HFFc6 (cell line): ENCODE data around the gene SPRY2. TPM values are rescaled to one million over a fixed set of nuclear protein-coding genes. Genes with fewer than 3 reads are reported as not detected.

Experiments
- DNase-seq: peaks from one replicate; pipeline ENCODE4 v3.0.0-alpha.2; 2018
- H3K27ac Mint-ChIP-seq: 2 replicates; pipeline ENCODE4 v1.8.0; 2020; ENCODE audit warnings: mild to moderate bottlenecking, mixed read lengths
- H3K27me3 Mint-ChIP-seq: 2 replicates; pipeline ENCODE4 v1.8.0; 2021; ENCODE audit warnings: mild to moderate bottlenecking, moderate library complexity, mixed read lengths; ENCODE audit not compliant: insufficient read depth
- H3K36me3 Mint-ChIP-seq: 2 replicates; pipeline ENCODE4 v1.8.0; 2021; ENCODE audit warnings: low read depth, mixed read lengths
- H3K4me1 Mint-ChIP-seq: 2 replicates; pipeline ENCODE4 v1.8.0; 2020; ENCODE audit warnings: low read depth, mixed read lengths
- H3K4me3 Mint-ChIP-seq: 2 replicates; pipeline ENCODE4 v1.8.0; 2020; ENCODE audit warnings: mild to moderate bottlenecking, moderate library complexity, mixed read lengths
- H3K9me3 Mint-ChIP-seq: 2 replicates; pipeline ENCODE4 v1.8.0; 2020; ENCODE audit warnings: mild to moderate bottlenecking, mixed read lengths
- CTCF ChIP-seq: fragments of 200-600 bp; sonication (generic); IDR thresholded peaks from 2 replicates; pipeline ENCODE4 v1.5.0; 2021; ENCODE audit warnings: antibody characterized with exemption, mild to moderate bottlenecking
- total RNA-seq, 6 experiments: library from RNA; stranded (reverse); fragmentation: NEBNext Ultra II Directional; extraction: Animal tissue kit (Norgen Biotek cat#: 25700); gene quantifications; 2 replicates in 1 of 6; 3 replicates in 5 of 6; pipeline ENCODE4 v1.2.3, GENCODE V29; 2021

SPRY2 gene
- total RNA-seq, 6 experiments from 2014 or later, result 33.9 to 42.5 (median 41.5) TPM

GRCh38 chr13:80386002-80386401, 45.1 kb upstream of the SPRY2 start:
- Mint-ChIP-seq H3K9me3 (no peaks in the 10 kb centered on the region), H3K4me3 (no peak overlapping the region), H3K27ac (no peak overlapping the region), H3K27me3 (peaks cover 4% of the 10 kb centered on the region), H3K4me1 (no peaks in the 10 kb centered on the region), H3K36me3 (no peaks in the 10 kb centered on the region)
- TF ChIP-seq CTCF, result no peak
- DNase-seq, result no peak

DNA sequence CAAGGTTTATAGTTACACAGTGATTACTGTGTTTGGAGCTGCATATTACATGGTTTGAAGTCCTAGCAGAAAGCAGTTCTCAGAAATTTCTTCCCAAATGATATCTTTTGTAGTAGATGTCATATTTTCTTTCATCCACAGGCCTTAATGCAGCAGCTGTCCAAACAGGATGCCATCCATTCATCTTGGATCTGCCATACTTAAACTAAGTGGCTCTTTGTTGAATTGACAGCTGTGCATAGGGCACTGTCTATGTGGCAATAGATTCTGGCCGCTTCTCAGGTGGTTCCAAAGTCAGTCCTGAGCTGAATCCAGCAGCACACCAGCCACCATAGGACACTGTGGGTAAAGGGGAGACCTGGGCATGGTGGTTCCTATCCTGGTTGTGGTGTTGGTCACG, 41.6 kb upstream of the SPRY2 start:
- H3K4me3 Mint-ChIP-seq, result no peak overlapping the region
- peaks cover 12% of the 10 kb centered on the region for H3K4me1 Mint-ChIP-seq
- H3K36me3 Mint-ChIP-seq, result no peaks in the 10 kb centered on the region
- no peak overlapping the region for H3K27ac Mint-ChIP-seq
- no peak for DNase-seq
- no peak for TF ChIP-seq CTCF
- peaks cover 4% of the 10 kb centered on the region; the same call in 1 of the 2 replicates for H3K27me3 Mint-ChIP-seq
- H3K9me3 Mint-ChIP-seq, result no peaks in the 10 kb centered on the region

DNA sequence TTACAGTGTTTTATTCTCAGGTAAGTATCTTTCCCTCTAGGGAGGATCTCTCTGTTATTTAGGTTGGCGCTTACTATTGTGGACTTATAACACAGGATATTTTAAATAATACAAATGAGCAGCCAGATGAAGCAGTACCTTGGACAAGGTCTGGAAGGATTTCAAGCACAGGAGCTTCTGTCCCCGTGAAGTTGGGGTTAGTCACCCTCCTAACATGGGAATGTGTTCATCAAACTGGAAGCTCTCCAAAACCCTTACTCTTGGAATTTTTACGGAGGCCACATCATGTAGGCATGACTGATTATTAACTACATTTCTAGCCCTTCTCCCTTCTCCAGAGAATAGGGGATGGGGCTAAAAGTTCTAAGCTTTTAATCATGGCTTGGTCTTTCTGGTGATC, 38.3 kb upstream of the SPRY2 start:
- no peak for TF ChIP-seq CTCF
- H3K4me1 Mint-ChIP-seq, result peaks cover 12% of the 10 kb centered on the region

GRCh38 chr13:80376554-80376953, 35.6 kb upstream of the SPRY2 start:
- Mint-ChIP-seq H3K4me3 (no peak overlapping the region), H3K27me3 (no peaks in the 10 kb centered on the region), H3K4me1 (peaks cover 12% of the 10 kb centered on the region), H3K9me3 (no peaks in the 10 kb centered on the region), H3K27ac (no peak overlapping the region), H3K36me3 (no peaks in the 10 kb centered on the region)
- no peak for DNase-seq
- TF ChIP-seq CTCF, result no peak

More for the DNA sequence above, 38.3 kb upstream of the SPRY2 start:
- peak; percentile 80 for DNase-seq
- Mint-ChIP-seq H3K9me3 (no peaks in the 10 kb centered on the region), H3K4me3 (no peak overlapping the region), H3K27ac (no peak overlapping the region), H3K36me3 (no peaks in the 10 kb centered on the region), H3K27me3 (peaks cover 4% of the 10 kb centered on the region; the same call in 1 of the 2 replicates)

- H3K9me3 Mint-ChIP-seq, result no peaks in the 10 kb centered on the region
- H3K36me3 Mint-ChIP-seq, result no peaks in the 10 kb centered on the region
- no peak overlapping the region for H3K27ac Mint-ChIP-seq
- DNase-seq, result no peak
- peaks cover 2% of the 10 kb centered on the region; the same call in 1 of the 2 replicates for H3K27me3 Mint-ChIP-seq
- TF ChIP-seq CTCF, result no peak
- H3K4me3 Mint-ChIP-seq, result no peak overlapping the region
- H3K4me1 Mint-ChIP-seq, result peaks cover 11% of the 10 kb centered on the region
Measured at GRCh38 chr13:80374901-80375300, 34.0 kb upstream of the SPRY2 start.

- Mint-ChIP-seq H3K27ac (no peak overlapping the region), H3K27me3 (peaks cover 2% of the 10 kb centered on the region; the same call in 1 of the 2 replicates), H3K4me1 (peaks cover 6% of the 10 kb centered on the region), H3K36me3 (no peaks in the 10 kb centered on the region), H3K4me3 (no peak overlapping the region), H3K9me3 (no peaks in the 10 kb centered on the region)
- no peak for DNase-seq
- TF ChIP-seq CTCF, result no peak
Measured at GRCh38 chr13:80374444-80374843, 33.5 kb upstream of the SPRY2 start.
